Ovary (tissue), 3 donors: ENCODE data around the gene BAG3.

Experiments used
- CTCF ChIP-seq, 3 donors: fragments of 450-650 bp in 2 of 3; fragments of 200-600 bp in 1 of 3; IDR thresholded peaks; one replicate each; pipeline versions ENCODE4 v1.5.1 to v1.8.0; 2016 to 2022; ENCODE audit warnings: antibody characterized with exemption in 3 of 3, mild to moderate bottlenecking in 1 of 3
- POLR2A ChIP-seq: fragments of 450-650 bp; IDR thresholded peaks from one replicate; pipeline ENCODE4 v1.6.1; 2017; ENCODE audit warnings: antibody characterized with exemption, mild to moderate bottlenecking, moderate library complexity
- donor health status: DM: no; HTN: no; CAD: no.

GRCh38 chr10:119653209-119653608, 2.0 kb downstream of the BAG3 start:
- TF ChIP-seq POLR2A = no peak
- TF ChIP-seq CTCF (IDR thresholded peaks at IDR 0.05) = no peak
